HG03064 (cell line): Measurements from ENCODE around the gene KCNRG.
"Not testable (repeated sequence)": the region's sequence is repeated elsewhere in the genome, so short reads cannot be mapped to it uniquely, and the experiment has no call there.

Source experiments
- ATAC-seq: cut with Tn5 transposase; IDR thresholded peaks from one replicate; pipeline ENCODE4 v1.9.1; 2021; ENCODE audit warnings: low read depth; ENCODE audit not compliant: unreplicated experiment

Gene KCNRG, protein sequence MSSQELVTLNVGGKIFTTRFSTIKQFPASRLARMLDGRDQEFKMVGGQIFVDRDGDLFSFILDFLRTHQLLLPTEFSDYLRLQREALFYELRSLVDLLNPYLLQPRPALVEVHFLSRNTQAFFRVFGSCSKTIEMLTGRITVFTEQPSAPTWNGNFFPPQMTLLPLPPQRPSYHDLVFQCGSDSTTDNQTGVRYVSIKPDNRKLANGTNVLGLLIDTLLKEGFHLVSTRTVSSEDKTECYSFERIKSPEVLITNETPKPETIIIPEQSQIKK

DNA sequence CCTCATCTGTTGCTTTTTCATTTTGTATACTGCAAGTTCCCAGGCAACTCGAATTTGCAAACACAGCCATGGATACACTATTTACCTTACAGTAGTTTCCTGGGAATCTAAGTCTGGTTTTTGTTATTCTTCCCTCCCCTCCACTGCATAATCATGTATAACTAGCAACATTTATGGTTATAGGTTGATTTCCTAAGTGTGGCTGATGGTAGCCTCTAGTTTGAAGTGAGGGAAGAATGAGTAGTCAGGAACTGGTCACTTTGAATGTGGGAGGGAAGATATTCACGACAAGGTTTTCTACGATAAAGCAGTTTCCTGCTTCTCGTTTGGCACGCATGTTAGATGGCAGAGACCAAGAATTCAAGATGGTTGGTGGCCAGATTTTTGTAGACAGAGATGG is at the start of gene KCNRG:
TSS of gene KCNRG (plus strand) at position 187 of the 400 bp plus-strand sequence. CDS start at position 237, 50 bp downstream.
- ATAC-seq: no peak

DNA sequence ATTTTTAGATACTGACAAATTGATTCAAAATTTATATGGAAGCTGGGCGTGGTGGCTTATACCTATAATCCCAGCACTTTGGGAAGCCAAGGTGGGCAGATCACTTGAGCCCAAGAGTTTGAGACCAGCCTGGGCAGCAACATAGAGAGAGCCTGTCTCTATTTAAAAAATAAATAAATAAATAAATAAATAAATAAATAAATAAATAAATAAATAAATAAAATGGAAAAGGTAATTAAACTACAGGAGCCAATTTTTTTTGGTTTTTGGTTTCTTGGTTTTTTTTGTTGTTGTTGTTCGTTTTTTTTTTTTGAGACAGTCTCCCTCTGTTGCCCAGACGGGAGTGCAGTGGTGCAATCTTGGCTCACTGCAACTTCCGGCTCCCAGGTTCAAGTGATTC is 47.8 kb upstream of the KCNRG start:
- ATAC-seq: no peak

DNA sequence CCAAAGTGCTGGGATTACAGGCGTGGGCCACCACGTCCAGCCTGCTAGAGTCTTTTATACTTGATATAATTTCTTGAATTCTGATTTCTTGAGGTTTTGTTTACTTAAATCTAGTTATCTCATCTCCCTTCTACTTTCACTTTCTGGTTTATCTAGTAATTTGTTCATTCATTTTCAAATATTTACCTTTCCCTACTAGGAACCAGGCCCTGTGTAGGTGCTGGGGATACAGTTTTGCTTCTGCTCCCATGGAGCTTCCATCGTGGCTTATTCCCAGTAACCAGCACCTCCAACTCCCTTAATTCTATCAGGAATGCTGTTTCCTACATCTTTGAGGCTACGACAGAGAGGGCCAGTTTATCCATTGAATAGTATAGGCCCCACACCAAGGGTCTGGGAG is 42.5 kb upstream of the KCNRG start:
- ATAC-seq: no peak

DNA sequence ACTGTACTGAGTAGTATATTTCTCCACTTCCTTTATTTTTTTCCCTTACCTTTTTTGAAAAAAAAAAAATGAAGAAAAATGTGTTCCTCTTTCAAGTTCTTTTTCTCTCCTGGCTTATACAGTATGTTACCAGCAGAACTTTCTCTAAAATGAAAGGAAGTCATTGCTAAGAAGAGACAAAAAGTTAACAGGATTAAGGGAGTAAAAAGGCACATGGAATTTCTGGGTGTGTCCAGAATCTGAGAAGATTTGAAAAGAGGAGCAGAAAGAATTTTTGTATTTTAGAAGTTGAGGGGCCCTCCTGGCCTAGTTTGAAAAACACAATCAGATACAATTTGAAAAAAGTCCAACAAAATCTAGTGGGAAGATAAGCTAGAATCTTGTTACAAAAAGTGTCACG is 39.4 kb upstream of the KCNRG start:
- no peak for ATAC-seq

DNA sequence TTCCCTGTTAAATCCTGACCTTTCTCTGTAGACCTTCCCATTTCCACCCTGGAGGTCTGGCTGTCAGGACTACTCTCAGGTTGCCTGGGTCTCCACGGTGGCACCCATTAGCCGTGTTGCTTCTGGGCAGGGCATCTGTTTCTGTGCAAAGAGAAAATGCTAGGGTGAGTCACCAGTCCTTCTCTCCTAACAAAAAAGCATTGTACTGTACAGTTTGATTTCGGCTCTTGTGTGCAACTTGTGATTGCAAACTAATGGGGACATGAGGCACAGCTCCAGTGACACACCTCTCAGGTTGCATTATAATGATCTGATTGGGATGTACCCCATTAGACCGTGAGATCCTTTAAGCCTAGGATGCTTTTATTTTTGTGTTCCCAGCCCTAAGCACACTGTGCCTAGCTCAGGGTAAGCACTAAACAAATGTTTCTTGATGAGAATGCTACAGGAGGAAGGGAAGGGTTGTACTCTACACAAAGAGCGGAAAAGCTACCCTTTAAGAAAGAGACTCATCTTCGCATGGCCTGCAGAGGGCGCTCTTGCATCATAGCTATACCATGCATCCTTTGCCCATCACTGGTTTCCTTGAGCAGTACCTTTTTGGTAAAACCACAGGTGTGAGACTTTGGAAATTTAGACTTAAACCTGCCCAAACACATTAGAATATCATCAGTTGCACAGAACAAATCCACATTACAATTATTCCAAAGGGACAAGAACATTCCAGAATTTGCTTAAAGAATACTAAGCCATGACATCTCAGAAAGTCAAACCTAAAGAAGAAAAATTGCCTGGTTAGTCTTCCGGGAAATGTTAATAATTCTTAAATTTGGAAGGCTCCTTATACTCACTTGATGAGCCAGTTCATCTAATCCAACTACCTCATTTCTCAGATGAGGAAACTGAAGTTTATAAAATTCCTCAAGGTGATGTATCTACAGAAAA is 38.7 kb upstream of the KCNRG start:
- ATAC-seq: no peak

DNA sequence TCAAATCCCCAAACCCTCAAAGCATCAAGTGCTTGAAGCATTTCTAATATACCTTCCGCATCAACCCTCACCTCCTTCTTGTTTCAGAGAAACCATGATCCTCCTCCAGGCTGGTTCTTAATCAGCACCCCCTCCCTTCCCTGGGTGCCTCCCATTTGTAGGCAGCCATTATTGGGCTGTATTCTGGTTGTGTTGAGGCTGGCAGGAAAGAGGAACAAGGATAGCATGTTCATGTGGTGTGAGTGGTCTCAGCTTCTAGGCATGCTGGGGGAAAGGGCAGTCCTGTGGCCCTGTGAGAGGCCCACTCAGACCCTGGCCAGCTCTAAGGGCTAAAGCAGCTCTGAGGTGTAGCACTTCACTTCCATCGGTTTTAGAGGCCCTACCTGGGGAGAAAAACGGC is 37.3 kb upstream of the KCNRG start:
- ATAC-seq: no peak

DNA sequence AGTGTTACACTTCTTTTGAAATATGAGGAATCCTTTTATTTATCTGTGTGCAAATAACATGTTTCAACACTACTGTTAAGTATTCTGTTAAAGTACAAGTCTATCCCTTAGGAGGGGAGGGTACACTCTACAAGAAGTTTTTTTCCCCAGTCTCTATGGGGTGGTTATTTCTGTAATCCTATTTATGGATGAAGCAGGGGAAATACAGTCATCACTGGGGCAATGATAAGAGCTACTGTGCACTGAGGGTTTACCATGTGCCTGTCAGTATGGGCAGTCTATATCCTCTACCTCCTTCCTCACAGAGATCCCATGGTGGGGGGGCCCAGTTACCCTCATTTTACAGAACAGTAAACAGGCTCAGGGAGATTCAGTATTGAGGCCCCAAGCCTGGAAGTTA is 35.0 kb upstream of the KCNRG start:
- no peak for ATAC-seq

DNA sequence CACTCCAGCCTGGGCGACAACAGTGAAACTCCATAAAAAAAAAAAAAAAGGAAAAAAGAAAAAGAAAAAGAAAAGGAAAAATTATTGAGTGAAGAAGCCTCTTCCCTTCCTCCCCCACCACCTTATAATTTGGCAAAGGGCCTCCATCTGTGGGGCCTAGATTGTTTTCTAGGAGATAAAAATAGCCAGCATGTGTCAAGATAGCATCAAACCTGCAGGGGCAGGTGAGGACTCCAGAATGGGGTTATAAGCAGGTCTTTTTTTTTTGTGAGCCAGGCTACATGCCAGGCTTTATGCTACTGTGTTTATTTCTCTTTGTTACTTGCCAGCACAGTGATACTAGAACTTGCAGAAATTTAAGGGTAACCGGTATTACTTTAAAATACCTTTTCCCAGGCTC is 30.1 kb upstream of the KCNRG start:
- ATAC-seq: no peak

DNA sequence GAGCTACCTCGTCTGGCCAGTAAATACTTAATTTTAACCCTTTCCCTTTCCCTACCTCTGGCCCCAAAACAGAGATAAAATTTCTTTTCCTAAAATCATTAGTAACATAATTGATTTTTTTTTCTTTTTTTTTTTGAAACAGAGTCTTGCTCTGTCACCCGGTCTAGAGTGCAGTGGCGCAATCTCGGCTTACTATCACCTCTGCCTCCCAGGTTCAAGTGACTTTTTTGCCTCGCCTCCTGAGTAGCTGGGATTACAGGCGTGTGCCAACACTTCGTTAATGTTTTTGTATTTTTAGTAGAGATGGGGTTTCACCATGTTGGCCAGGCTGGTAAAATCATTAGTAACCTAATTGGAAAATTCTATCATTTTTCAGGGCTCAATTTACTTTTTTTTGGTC is 28.8 kb upstream of the KCNRG start:
- ATAC-seq: no peak

DNA sequence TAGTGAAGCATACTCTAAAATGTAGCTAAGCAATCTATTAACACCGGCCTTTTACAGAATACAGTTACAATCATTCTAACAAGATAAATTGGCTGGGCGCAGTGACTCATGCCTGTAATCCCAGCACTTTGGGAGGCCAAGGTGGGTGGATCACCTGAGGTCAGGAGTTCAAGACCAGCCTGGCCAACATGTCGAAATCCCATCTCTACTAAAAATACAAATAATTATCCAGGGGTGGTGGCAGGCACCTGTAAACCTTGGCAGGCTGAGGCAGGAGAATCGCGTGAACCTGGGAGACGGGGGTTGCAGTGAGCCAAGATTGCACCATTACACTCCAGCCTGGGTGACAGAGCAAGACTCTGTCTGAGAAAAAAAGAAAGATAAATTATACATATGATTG is 24.6 kb upstream of the KCNRG start:
- ATAC-seq: not testable (repeated sequence)

DNA sequence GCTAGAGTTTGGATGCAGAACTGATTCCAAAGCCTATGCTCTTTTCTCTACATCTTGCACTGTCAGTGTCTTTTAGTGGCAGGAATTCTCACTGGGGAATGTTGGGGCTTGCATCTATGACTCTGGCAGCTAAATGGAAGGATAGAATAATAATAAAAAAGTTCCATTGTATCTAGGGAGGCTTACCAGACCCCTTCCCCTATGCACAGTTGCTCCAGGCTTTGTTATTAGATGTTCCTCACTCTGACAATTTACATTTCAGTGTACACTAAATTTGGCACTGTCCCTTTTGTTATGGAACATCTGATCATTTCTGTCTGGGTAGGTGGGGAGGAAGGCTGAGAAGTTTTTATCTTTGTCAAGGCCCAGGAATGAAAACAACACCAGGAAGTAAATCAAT is 22.1 kb upstream of the KCNRG start:
- no peak for ATAC-seq

DNA sequence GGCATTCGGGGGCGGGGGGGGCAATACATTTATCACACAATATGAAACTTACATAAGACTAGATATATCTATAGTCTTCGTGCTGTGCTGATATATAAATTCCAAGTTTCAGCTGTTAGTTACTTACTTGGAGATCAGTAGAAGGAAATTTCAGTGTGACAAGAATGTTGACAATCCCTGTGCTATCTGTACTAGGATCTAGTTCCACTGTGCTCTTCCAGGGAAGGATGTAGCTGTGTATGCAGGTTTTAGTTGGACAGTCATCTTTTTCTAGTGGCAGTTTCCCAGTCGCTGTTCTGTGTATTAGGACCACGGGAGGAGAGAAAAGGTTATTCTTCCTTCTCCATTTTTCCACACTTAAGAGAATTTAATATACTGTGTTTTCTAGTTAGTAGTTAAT is 21.6 kb upstream of the KCNRG start:
- no peak for ATAC-seq

DNA sequence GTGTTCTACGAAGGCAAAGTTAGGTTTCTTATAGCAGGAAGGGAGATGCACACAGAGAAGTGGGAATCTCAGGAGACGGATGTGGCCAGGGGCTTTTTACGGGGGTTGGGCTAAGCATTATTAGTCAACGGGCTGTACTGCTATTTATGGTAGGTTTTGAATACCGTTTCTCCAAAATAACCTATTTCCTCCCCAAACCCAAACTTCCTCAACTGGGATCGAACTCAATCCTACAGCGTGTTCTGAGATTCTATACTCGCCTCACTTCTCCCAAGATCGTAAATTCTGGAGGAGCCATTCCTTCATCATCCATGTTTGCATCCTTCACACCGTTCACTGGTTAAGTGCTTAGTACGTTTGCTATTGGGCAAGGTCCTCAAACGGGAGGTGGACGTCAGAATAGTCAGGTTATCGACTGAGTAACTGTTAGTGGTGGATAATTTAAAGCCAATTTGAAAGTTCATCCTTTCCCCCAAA is 19.6 kb upstream of the KCNRG start:
- ATAC-seq: no peak

DNA sequence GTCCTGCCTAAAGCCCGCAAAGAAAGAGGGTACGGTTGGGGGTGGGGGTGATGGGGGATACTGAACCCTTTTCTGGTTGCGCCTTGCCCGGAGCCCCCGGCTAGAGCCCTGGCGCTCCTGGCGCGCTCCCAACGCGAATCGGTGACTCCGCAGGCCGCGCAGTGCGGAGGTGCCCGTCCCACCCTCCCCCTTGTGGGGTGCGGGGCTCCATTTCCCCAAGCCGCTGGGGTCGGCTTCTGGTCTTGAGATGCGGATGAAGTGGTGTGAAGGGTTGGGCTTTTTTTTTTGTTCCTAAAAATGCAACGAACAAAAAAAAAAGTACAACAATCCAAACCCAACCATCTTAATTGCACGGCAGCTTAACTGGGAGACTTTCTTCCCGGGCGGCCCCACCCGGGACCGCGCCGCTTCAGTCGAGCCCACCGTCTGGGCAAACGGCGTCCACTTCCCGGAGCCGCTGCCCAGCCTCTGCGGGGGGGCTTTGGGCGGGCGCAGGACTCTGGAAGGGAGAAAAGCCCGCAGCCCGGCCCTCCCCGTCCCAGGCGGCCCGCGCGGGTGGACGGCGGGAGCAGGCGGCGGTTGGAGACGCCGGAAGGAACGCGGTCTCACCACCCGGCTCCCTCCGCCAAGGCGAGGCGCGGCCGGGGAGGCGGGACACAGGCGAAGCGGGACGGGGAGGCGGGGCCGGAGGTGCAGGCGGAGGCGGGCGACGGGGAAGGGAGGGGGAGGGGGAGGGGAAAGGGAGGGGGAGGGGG is 18.9 kb upstream of the KCNRG start:
- peak; percentile 54 for ATAC-seq

DNA sequence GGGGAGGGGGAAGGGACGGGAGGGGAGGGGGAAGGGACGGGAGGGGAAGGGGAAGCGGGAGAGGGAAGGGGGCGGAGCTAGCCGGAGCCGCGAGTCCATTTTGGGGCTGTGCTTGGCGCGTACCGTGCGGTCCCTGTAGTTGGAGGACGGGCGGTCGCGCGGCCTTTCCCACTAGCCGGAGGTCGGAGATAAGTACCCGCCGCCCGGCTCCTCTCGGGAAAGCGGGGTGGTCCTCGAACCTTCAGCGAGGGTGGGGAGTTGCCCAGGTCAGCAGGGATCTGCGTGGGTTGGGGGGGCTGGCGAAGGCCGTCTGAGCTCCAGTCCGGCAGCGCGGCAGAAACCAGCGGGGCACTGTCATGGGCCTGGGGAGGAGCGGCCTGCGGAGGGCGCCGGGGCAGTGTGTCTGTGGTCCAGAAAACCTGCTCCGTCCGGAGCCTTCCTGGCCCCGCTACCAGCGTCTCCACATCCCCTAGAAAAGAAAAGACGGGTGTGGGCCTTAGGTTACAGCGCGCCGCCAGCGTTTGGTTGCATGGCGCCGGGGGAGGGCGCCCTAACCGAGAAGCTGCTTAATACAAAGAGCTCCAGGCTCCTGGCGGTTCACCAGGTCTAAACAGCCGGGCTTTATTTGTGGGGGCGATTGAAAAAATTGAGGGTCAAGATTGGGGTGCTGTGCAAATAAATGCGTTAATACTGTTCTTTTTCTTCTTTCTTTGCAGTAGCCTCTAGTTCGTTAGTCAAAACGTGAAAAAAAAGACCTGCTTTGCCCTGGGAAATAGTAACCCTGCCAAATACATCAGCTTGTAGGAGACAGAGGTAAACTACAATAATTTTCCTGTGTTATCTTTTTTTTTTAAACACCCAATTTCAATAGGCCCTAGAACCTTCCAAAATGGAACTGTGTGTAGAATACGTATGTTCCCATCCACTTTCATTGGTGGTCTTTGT is 18.0 kb upstream of the KCNRG start, which contains the start of gene TRIM13:
TSS of gene TRIM13 (plus strand) at position 92 of the 945 bp plus-strand sequence. CDS start 14,899 bp downstream, outside the sequence.
- peak; percentile 71 for ATAC-seq

DNA sequence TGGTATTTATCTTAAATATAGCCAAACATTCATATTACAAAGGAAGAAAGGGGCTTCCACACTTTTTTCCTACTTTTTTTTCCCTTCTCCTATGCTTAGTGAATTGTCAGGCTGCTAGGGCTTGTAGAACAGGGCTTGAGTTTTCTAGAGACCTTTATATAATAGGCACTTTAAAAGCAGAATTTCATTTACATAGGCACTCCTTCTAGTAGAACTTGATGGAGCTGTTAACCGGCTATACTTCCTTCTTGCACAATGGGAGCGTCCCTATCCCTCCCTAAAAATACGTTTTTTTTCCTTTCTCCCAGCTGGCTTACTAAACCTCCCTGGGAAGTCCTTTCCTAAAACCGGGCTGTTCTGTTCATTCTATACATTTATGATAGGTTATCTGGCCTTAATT is 17.3 kb upstream of the KCNRG start:
- no peak for ATAC-seq

DNA sequence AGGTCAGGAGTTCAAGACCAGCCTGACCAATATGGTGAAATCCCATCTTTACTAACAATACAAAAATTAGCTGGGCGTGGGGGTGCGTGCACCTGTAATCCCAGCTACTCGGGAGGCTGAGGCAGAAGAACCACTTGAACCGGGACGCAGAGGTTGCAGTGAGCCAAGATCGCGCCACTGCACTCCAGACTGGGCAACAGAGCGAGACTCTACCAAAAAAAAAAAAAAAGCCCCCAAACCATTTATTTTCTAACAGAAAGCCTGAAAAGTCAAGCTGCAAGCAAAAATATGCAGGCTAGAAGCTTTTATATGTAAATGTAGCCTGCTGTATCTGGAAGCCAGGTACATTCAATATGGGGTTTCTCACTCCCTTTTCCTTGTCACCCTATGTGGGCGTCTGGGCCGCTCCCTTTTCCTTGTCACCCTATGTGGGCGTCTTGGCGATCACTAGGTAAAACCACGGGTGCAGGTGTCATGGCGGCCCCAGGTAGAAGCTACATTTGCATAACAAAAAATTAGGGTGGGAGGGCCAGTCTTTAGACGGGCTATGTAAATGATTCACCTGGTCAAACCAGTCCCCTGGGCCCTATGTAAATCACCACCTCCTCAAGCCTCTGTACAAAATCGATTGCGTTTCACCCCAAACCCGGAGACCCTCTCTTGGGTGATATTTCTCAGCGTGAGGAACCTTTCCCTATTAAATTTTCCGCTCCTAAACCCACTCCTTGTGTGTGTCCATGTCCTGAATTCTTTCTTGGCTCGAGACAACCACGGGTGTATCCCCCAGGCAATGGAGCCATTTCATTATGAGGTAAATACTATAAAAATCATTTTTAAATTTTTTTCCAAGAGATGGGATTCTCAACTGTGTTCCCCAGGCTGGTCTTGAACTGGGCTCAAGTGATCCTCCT is 16.3 kb upstream of the KCNRG start:
- no peak for ATAC-seq

DNA sequence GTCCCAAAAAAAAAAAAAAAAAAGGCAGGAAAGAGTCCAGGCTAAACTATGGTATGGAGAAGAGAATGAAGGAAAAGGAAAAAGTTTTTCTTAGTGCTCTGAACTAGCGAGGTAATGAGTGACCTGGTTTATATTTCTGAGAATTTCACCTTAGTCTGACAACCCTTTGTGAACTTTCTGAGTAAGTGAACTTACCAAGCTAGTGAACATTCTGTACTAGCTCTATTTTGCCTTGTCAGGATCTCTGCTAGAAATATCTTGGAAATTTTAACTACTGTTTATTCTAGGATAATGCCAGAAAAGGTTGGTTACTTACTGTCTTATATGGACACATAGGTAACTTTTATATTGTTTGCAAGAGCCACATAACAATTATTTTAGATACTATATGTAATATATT is 14.0 kb upstream of the KCNRG start:
- ATAC-seq: no peak
